ENCODE measurements around the gene PCDHA8. TPM values are rescaled to one million over a fixed set of nuclear protein-coding genes. Genes with fewer than 3 reads are reported as not detected.
A peak's percentile ranks its signal among the peaks of the same experiment; 100 is the strongest.
"Not testable (repeated sequence)": the region's sequence is repeated elsewhere in the genome, so short reads cannot be mapped to it uniquely, and the experiment has no call there.

PCDHA8 gene
- total RNA-seq, 1 experiment from 2014 or later, result not detected

DNA sequence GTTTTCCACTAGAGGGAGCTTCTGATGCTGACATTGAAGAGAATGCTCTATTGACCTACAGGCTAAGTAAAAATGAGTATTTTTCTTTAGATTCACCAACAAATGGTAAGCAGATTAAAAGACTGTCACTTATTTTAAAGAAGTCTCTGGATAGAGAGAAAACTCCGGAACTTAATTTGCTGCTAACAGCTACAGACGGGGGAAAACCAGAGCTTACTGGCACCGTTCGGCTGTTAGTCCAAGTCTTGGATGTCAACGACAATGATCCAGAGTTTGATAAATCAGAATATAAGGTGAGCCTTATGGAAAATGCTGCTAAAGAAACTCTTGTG lies 28.5 kb downstream of the PCDHA8 start:
- DNase-seq (ENCODE audit: low read depth), result no peak

DNA sequence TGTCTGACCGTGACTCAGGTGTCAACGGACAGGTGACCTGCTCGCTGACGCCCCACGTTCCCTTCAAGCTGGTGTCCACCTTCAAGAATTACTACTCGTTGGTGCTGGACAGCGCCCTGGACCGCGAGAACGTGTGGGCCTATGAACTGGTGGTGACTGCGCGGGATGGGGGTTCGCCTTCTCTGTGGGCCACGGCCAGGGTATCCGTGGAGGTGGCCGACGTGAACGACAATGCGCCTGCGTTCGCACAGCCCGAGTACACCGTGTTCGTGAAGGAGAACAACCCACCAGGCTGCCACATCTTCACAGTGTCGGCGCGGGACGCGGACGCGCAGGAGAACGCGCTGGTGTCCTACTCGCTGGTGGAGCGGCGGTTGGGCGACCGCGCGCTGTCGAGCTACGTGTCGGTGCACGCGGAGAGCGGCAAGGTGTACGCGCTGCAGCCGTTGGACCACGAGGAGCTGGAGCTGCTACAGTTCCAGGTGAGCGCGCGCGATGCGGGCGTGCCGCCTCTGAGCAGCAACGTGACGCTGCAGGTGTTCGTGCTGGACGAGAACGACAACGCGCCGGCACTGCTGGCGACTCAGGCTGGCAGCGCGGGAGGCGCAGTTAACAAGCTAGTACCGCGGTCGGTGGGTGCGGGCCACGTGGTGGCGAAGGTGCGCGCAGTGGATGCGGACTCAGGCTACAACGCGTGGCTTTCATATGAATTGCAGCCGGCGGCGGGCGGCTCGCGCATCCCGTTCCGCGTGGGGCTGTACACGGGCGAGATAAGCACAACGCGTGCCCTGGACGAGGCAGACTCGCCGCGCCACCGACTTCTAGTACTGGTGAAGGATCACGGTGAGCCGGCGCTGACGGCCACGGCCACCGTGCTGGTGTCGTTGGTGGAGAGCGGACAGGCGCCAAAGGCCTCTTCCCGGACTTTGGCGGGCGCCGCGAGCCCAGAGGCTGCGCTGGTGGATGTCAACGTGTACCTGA lies 29.5 kb downstream of the PCDHA8 start:
- no peak for DNase-seq (ENCODE audit: low read depth)

DNA sequence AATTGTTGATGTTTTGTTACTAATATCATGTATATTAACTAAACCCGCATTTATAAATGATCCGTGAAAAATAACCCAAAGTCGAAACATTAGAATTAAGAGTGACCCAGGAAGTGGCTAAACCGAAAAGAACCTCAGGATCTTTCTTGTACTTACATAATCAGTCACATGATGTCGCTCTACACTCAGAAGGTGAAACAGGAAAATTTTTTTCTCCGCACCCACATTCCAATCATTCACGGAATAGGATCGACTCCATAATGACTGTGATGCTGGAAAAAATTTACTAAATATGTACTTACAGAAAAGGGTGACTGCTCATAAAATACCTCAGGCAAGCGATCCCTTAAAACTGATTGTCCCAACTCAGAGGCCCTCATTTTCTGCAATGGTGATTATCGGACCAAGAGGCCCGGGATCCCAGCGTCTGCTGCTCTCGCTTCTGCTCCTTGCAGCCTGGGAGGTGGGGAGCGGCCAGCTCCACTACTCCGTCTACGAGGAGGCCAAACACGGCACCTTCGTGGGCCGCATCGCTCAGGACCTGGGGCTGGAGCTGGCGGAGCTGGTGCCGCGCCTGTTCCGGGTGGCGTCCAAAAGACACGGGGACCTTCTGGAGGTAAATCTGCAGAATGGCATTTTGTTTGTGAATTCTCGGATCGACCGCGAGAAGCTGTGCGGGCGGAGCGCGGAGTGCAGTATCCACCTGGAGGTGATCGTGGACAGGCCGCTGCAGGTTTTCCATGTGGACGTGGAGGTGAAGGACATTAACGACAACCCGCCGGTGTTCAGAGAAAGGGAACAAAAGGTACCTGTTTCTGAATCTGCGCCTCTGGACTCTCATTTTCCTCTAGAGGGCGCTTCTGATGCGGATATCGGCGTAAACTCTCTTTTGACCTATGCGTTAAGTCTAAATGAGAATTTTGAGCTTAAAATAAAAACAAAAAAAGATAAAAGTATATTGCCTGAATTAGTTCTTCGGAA lies 34.4 kb downstream of the PCDHA8 start, which contains the start of gene PCDHA12:
TSS of gene PCDHA12 (plus strand) at position 224 of the 981 bp plus-strand sequence. CDS start at position 389, 165 bp downstream.
- DNase-seq (ENCODE audit: low read depth), result no peak

DNA sequence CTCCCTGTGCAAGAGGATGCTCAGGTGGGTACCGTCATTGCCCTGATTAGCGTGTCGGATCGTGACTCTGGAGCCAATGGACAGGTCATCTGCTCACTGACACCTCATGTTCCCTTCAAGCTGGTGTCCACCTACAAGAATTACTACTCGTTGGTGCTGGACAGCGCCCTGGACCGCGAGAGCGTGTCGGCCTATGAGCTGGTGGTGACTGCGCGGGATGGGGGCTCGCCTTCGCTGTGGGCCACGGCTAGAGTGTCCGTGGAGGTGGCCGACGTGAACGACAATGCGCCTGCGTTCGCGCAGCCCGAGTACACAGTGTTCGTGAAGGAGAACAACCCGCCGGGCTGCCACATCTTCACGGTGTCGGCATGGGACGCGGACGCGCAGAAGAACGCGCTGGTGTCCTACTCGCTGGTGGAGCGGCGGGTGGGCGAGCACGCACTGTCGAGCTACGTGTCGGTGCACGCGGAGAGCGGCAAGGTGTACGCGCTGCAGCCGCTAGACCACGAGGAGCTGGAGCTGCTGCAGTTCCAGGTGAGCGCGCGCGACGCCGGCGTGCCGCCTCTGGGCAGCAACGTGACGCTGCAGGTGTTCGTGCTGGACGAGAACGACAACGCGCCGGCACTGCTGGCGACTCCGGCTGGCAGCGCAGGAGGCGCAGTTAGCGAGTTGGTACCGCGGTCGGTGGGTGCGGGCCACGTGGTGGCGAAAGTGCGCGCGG lies 35.7 kb downstream of the PCDHA8 start:
- DNase-seq (ENCODE audit: low read depth), result not testable (repeated sequence)

DNA sequence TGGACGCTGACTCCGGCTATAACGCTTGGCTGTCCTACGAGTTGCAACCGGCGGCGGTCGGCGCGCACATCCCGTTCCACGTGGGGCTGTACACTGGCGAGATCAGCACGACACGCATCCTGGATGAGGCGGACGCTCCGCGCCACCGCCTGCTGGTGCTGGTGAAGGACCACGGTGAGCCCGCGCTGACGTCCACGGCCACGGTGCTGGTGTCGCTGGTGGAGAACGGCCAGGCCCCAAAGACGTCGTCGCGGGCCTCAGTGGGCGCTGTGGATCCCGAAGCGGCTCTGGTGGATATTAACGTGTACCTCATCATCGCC lies 36.2 kb downstream of the PCDHA8 start:
- DNase-seq (ENCODE audit: low read depth), result no peak

DNA sequence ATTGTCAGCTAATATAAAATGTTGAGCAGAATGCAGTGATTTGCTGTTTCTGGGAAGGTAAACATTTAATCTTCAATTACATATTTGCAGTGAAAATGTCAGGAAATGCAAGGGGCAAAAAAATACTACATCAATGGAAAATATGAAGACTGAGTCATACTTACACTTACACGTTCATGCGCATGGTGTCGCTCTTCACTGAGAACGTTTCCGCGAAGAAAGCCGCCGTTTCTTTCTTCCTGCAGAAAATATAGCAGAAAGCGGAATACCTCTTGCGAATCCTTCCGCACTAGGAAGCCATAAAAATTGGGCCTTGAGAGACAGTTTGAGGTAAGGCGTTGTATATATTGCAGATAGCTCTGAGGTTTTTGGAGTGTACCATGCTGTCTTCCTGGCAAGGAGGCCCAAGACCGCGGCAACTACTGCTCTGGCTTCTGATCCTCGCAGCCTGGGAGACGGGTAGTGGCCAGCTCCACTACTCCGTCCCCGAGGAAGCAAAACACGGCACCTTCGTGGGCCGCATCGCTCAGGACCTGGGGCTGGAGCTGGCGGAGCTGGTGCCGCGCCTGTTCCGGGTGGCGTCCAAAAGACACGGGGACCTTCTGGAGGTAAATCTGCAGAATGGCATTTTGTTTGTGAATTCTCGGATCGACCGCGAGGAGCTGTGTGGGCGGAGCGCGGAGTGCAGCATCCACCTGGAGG lies 41.1 kb downstream of the PCDHA8 start, which contains the start of gene PCDHA13:
TSS of gene PCDHA13 (plus strand) at position 236 of the 702 bp plus-strand sequence. CDS start at position 381, 145 bp downstream.
- DNase-seq (ENCODE audit: low read depth), result no peak

DNA sequence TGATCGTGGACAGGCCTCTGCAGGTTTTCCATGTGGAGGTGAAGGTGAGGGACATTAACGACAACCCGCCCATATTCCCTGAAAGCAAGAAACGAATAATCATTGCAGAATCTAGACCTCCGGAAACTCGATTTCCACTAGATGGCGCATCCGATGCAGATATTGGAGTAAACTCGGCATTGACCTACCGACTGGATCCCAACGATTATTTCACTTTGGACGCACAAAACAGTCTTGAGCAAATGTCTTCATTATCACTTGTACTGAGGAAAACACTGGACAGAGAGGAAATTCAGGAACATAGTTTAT lies 41.6 kb downstream of the PCDHA8 start:
- peak; percentile 5 for DNase-seq (ENCODE audit: low read depth)

DNA sequence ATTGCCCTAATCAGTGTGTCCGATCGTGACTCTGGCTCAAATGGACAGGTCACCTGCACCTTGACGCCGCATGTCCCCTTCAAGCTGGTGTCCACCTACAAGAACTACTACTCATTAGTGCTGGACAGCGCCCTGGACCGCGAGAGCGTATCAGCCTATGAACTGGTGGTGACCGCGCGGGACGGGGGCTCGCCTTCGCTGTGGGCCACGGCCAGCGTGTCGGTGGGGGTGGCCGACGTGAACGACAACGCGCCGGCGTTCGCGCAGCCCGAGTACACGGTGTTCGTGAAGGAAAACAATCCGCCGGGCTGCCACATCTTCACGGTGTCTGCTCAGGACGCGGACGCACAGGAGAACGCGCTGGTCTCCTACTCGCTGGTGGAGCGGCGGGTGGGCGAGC lies 42.4 kb downstream of the PCDHA8 start:
- DNase-seq (ENCODE audit: low read depth), result no peak

DNA sequence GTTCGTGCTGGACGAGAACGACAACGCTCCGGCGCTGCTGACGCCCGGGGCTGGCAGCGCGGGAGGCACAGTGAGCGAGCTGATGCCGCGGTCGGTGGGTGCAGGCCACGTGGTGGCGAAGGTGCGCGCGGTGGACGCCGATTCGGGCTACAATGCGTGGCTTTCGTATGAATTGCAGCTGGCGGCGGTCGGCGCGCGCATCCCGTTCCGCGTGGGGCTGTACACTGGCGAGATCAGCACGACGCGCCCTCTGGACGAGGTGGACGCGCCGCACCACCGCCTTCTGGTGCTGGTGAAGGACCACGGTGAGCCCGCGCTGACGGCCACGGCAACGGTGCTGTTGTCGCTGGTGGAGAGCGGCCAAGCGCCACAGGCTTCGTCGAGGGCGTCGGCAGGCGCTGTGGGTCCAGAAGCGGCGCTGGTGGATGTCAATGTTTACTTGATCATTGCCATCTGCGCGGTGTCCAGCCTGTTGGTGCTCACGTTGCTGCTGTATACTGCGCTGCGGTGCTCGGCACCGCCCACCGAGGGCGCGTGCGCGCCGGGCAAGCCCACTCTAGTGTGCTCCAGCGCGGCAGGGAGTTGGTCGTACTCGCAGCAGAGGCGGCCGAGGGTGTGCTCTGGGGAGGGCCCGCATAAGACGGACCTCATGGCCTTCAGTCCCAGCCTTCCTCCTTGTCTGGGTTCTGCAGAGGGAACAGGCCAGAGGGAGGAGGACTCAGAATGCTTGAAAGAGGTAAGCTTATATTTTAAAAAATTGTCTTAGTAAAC lies 43.1 kb downstream of the PCDHA8 start:
- DNase-seq (ENCODE audit: low read depth), result no peak

Other genes starting within 250 kb of the PCDHA8 start
- 0.96 and 1.1 TPM in 2 replicates for gene CD14, start 208.0 kb upstream of the PCDHA8 start, total RNA-seq (2014; rRNA removed)
- 42.8 and 43.0 TPM in 2 replicates for gene TMCO6, start 201.7 kb upstream of the PCDHA8 start, total RNA-seq (2014; rRNA removed)
- 44.0 and 48.5 TPM in 2 replicates for gene NDUFA2, start 193.6 kb upstream of the PCDHA8 start, total RNA-seq (2014; rRNA removed)
- gene IK, start 193.4 kb upstream of the PCDHA8 start, total RNA-seq (2014; rRNA removed), result 96.8 and 111 TPM in 2 replicates
- 27.1 and 28.9 TPM in 2 replicates for gene WDR55, start 176.3 kb upstream of the PCDHA8 start, total RNA-seq (2014; rRNA removed)
- 0.52 and 1.3 TPM in 2 replicates for gene DND1, start 167.6 kb upstream of the PCDHA8 start, total RNA-seq (2014; rRNA removed)
- gene HARS1, start 149.8 kb upstream of the PCDHA8 start, total RNA-seq (2014; rRNA removed), result 98.9 and 103 TPM in 2 replicates
- gene HARS2, start 149.7 kb upstream of the PCDHA8 start, total RNA-seq (2014; rRNA removed), result 39.2 and 41.6 TPM in 2 replicates
- gene ZMAT2, start 140.7 kb upstream of the PCDHA8 start, total RNA-seq (2014; rRNA removed), result 45.2 and 45.7 TPM in 2 replicates
- gene PCDHA1, start 55.0 kb upstream of the PCDHA8 start, total RNA-seq (2014; rRNA removed), result 0.06 TPM in 2 replicates
- not detected in 2 replicates for gene PCDHA2, start 46.3 kb upstream of the PCDHA8 start, total RNA-seq (2014; rRNA removed)
- gene PCDHA3, start 40.1 kb upstream of the PCDHA8 start, total RNA-seq (2014; rRNA removed), result under 0.01 and 0.06 TPM in 2 replicates
- 0.26 and 0.40 TPM in 2 replicates for gene PCDHA4, start 34.1 kb upstream of the PCDHA8 start, total RNA-seq (2014; rRNA removed)
- not detected in 2 replicates for gene PCDHA5, start 19.6 kb upstream of the PCDHA8 start, total RNA-seq (2014; rRNA removed)
- not detected in 2 replicates for gene PCDHA6, start 13.2 kb upstream of the PCDHA8 start, total RNA-seq (2014; rRNA removed)
- 0.11 and 0.19 TPM in 2 replicates for gene PCDHA7, start 6.9 kb upstream of the PCDHA8 start, total RNA-seq (2014; rRNA removed)
- 0.06 TPM in 1 of 2 replicates, not detected in the other for gene PCDHA9, start 7.2 kb downstream of the PCDHA8 start, total RNA-seq (2014; rRNA removed)
- gene PCDHA10, start 14.7 kb downstream of the PCDHA8 start, total RNA-seq (2014; rRNA removed), result not detected in 2 replicates
- gene PCDHA11, start 27.8 kb downstream of the PCDHA8 start, total RNA-seq (2014; rRNA removed), result 0.11 TPM in 1 of 2 replicates, not detected in the other
- gene PCDHA12, start 34.1 kb downstream of the PCDHA8 start, total RNA-seq (2014; rRNA removed), result not detected in 2 replicates
- gene PCDHA13, start 40.9 kb downstream of the PCDHA8 start, total RNA-seq (2014; rRNA removed), result not detected in 2 replicates
- not detected in 2 replicates for gene PCDHAC1, start 85.1 kb downstream of the PCDHA8 start, total RNA-seq (2014; rRNA removed)
- 0.06 and 0.23 TPM in 2 replicates for gene PCDHAC2, start 125.3 kb downstream of the PCDHA8 start, total RNA-seq (2014; rRNA removed)
- gene PCDHB1, start 210.2 kb downstream of the PCDHA8 start, total RNA-seq (2014; rRNA removed), result not detected in 2 replicates

Data from LHCN-M2 (cell line).